Hepatocyte (in vitro differentiated cells): Measurements from ENCODE around the gene SYT2.

ENCODE experiments used
- EZH2 ChIP-seq: fragments of 200-600 bp; sonication (generic); IDR thresholded peaks from 2 replicates; pipeline ENCODE4 v1.6.1; 2016; ENCODE audit warnings: antibody characterized with exemption, mild to moderate bottlenecking, borderline replicate concordance
- EZH2phosphoT487 ChIP-seq: fragments of 200-600 bp; sonication (generic); IDR thresholded peaks from one replicate; pipeline ENCODE4 v1.6.1; 2018; ENCODE audit warnings: antibody characterized with exemption, mild to moderate bottlenecking, low read depth, moderate library complexity; ENCODE audit not compliant: unreplicated experiment, severe bottlenecking
- TF ChIP-seq, protein P1 (sequence below): fragments of 200-600 bp; sonication (generic); IDR thresholded peaks from 2 replicates; pipeline ENCODE4 v1.5.1; 2016; ENCODE audit warnings: antibody characterized with exemption, mild to moderate bottlenecking; ENCODE audit not compliant: poor library complexity

DNA sequence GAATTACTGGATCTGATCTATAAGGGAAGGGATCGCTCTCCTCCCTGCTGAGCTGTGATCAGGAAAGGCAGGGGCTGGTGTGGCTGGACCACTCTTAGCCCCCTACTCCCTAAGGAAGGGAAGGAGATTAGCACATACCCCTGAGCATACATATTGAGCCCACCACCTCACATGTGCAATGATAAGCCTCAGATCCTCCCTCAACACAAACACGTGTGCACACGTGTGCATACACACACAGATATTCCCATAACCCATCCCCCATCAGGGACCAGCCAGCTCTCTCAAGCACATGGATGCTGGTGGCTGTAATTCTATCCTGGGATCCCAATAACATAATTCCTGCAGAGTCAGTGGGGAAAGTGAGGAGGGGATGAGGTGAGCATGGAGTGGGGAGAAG is 21.2 kb downstream of the SYT2 start:
- TF ChIP-seq, protein P1, sequence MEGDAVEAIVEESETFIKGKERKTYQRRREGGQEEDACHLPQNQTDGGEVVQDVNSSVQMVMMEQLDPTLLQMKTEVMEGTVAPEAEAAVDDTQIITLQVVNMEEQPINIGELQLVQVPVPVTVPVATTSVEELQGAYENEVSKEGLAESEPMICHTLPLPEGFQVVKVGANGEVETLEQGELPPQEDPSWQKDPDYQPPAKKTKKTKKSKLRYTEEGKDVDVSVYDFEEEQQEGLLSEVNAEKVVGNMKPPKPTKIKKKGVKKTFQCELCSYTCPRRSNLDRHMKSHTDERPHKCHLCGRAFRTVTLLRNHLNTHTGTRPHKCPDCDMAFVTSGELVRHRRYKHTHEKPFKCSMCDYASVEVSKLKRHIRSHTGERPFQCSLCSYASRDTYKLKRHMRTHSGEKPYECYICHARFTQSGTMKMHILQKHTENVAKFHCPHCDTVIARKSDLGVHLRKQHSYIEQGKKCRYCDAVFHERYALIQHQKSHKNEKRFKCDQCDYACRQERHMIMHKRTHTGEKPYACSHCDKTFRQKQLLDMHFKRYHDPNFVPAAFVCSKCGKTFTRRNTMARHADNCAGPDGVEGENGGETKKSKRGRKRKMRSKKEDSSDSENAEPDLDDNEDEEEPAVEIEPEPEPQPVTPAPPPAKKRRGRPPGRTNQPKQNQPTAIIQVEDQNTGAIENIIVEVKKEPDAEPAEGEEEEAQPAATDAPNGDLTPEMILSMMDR: no peak
- TF ChIP-seq EZH2: no peak
- no peak for TF ChIP-seq EZH2phosphoT487
